CD4-positive, alpha-beta T cell treated with Interleukin-10 for 1 hour (primary cell): ENCODE results near the gene SHC3.
A peak's percentile ranks its signal among the peaks of the same experiment; 100 is the strongest.

ENCODE experiments used
- DNase-seq: peaks from one replicate; pipeline ENCODE4 v3.0.0-alpha.2; 2020

Gene SHC3

DNA sequence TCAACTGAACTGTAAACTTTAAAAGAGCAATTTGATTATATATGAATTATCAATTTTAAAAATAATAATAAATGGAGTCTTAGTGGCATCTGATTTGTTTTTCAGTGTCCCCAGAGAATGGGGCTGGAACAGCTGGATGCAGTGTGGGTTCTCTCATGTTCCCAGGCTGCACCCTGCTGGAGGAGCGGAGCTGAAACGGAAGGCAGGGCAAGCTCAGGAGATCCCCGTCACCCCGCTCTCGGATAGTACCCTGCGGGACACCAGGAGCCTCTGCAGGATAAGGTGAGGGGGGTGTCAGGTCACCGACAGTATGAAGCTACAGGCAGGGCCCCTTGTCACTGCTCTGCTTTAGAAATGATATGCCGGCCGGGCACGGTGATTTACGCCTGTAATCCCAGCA, 130.0 kb downstream of the SHC3 start:
- no peak for DNase-seq

DNA sequence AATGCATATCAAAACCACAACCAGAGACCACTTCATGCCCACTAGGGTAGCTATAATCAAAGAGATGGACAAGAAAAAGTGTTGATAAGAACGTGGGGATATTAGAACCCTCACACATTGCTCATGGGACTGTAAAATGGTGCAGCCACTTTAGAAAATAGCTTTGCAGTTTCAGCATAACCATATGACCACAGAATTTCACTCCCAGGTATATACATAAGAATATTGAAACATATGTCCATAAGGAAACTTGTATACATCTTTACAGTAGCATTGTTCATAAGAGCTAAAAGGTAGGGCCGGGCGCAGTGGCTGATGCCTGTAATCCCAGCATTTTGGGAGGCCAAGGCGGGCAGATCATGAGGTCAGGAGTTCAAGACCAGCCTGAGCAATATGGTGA, 131.0 kb downstream of the SHC3 start:
- DNase-seq, result no peak

DNA sequence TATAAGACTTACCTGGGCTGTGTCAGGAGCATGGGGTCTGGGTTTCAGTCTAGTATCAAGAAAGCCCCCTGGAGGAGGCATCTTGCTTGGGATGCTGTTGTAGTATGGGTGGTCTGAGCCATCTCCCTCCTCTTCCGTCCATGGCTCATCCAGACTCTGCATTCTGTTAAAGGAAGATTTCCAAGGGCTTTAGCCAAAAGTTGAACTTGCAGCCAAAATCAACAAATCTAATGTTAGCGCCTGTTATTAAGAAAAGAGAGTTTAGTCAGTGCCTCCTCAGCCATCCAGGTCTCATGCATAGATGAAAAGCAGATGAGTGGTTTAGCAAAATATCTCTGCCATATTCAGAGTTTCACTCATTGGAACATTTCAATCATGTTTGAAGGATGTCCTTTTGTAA, 131.8 kb downstream of the SHC3 start:
- DNase-seq, result no peak

DNA sequence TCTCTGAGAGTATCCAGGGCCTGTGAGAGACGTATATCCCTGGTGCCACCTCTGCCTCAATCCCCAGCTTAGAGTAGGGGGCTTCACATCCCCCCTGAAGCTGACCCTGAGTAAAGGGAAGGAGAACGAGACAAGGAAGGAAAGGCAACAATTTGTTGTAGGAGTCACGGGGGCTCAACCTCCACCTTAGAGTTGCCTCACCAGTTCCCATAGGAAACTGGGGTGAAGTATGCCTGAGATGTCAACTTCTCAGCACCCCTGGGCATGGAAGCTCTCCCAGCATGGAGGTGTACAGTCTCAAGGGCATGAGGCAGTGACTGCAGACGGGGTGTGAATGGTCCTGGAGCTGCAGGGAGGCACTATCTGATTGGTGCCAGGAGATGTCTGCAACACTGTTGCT, 133.7 kb downstream of the SHC3 start:
- DNase-seq, result no peak

DNA sequence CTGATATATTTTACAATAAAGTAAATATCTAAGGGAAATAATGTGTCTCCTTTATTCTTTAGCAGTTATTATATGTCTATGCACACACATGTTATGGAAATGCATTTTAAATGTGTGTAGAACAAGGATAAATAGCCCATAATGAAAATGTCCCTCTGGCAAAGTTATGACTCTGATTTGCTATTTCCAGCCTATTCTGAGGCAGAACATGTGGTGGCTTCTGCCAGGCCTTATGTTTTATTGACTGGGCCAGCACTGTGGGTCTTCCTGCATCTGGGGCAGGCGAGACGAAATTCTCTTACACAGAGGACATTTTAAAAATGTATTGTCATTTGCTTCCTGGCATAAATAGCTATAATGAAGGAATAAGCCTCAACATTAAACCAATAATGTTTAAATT, 134.5 kb downstream of the SHC3 start:
- DNase-seq, result no peak

DNA sequence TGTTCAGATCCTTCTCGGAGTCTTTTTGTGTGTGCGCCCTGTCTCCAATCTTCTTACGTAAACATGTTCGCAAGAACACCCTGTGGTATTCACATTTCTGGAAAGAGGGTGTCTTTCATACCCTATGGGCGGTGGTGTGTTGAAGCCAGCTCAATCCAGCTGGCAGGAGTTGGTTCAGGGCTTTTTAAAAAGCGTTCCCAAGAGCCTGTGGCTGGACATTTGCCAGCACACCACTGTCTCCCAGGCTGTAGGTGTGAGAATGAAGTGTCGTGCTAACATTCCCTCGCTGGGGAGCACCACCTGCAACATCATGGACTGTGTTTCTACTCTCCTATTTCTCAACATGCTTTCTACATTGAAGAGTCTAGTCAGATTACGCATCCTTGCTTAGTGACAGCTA, 135.6 kb downstream of the SHC3 start:
- no peak for DNase-seq

DNA sequence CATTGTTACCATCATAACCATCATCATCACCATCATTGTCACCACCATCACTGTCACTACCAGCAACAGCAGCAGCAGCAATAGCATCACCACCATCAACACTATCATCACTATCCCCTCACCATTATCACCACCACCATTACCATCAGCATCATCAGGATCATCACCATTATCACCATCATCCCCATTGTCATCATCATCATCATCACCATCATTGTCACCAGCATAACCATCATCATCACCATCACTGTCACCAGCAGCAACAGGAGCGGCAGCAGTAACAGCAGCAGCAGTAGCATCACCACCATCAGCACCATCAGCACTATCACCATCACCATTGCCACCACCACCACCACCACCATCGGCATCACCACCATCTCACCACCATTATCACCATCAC, 139.0 kb downstream of the SHC3 start:
- DNase-seq, result no peak

DNA sequence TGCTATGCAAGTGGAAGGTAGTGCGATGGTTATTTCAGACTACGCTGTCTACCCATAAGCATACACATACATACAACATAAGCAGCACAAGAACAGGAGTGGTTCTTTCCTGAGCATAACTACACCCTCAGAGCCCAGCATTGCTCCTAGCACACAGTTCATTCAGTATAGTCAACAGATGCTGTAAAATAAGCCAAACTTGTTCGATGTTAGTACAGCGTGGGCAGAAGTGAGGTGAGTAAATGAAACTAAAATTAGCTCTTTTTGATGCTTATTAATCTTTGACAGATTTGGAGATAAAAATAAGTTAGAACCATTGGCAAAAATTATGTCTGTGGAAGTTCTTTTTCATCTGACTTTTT, 139.5 kb downstream of the SHC3 start:
- DNase-seq, result no peak

DNA sequence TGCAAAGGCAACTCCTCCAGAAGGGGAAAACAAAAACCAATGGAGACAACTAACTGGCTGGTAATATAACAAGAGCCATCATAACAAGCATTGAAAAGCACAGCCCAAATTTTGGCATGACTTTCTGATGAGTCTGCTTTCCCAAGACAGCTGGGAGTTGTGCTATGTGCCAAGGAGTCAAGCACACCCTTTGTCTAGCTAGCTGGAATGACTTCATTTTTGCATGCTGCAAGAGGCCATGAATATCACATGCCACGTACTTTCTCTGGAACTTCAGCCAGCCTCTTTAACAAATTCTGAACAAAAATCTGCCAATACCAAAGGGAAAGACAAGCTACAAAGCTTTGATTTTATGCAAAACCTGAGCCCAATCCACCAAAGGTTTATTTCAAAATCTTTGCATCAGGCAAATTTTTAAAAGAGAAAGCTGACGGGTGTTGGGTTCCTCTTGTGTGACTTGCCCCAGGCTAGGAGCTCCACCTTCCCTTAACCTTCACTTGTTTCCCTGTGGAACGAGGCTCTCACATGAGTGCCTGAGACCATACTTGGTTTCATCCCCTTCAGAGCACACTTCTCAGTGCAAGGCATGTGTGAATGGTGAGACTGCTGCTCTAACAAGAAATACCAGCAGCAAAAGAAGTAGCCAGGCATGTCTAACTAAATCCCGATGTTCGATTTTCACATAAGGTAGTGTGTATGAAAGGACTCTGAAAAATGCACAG, 140.1 kb downstream of the SHC3 start:
- DNase-seq, result no peak

DNA sequence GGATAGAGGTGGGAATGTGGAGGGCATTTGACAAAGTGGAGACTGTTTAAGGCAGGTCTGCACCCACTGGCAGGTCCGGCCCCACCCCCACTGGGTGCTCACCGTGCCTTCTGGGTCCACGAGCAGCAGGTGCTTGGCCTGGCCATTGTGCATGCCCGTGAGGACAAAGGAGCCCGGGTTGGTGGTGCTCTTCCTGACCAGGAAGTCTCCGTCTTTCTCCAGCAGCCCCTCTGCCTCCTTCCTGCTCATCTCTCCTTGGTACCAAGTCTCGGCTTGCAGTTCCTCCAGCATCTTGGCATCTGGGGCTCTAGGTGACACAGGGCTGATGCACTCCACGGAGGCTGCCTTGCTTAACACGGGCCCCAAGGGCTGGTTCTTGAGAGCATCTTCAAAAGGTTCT, 140.7 kb downstream of the SHC3 start:
- no peak for DNase-seq

DNA sequence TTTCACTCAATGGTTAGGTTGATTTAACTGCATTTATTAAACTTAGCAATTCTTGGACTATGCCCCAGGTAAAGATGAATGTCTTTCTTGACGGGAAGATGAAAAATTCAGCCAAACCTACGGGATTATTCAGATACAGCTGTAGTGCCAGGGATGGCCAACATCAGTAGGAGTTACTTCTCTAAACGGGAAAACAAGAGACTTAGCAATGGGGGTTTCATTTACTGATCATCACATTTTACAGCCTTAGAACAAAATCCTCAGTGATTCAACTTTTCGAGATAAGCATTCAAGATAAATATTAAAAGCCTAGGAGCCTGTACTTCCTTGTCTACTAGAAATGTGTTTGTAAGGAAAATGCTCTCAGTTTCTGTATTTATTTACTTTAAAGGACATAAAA, 141.3 kb downstream of the SHC3 start:
- no peak for DNase-seq

DNA sequence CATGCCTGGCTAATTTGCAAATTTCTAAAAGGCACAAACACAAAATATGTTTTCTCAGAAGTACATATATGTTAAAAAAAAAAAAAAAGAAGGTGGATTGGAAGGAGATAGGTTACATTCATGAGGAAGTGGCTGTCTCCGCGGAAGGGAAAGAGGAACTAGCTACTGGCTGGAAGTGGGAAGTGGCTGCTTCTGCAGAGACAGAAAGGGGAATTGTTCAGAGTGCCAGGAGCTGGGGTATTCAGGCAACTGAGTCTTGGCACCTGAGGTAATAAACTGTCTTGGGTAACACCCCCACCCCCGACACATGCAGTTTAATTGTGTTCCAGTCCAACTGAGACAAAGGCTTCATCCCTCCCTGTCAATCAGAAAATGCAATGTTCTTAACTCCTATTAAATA, 141.7 kb downstream of the SHC3 start:
- DNase-seq, result peak; percentile 5

DNA sequence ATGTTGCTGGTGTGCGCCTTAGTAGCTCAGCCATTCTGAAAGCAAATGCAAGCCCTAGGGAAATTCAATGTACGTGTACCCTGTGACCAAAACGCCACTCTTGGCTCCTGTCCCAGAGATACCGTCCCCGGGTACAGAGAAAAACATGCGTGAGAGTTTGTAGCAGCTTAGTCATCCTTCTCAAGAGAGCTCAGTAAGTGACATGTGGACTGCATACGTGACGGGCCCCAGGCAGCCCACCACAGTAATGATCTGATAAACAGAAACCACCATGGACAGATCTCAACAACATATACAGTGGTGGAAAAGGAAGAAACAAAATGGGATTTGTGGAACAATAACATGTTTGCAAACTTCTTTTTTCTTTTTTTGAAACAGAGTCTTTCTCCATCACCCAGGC, 142.2 kb downstream of the SHC3 start:
- no peak for DNase-seq

DNA sequence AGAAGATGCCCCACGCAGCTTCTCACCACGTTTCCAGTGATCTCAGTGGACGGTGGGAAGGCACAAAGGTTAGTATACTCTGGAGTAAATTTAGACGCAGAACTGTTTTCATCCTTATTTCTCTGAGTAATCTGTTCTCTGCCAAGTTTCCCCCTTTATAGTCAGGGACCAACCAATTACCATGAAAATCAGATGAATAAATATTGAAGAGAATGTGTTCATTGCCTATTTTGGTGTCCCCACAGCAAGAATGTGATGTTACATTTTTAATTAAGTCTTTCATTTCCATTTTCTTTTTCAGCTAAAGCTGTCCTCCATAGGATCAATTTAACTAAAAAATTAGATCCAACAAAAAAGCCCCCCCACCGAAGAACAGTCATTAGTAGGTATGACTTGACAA, 146.0 kb downstream of the SHC3 start:
- DNase-seq, result no peak

DNA sequence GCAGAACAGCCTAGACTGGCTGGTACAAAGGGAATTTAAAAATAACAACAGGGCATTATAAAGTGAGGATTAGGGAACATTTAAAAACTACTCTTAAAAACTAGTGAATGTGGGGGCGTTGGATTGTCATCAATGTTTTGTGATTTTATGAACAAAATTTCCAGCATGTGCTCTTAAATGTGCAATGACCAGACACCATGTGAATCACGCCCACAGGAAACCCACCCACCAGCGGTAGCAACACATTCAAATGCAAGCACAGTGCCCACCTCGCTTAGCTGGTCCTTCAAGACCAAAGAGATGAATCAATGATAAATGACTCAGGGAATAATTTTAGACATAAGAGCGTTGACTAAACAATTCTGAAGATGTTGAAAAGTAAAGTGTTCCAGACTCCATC, 146.4 kb downstream of the SHC3 start:
- no peak for DNase-seq

DNA sequence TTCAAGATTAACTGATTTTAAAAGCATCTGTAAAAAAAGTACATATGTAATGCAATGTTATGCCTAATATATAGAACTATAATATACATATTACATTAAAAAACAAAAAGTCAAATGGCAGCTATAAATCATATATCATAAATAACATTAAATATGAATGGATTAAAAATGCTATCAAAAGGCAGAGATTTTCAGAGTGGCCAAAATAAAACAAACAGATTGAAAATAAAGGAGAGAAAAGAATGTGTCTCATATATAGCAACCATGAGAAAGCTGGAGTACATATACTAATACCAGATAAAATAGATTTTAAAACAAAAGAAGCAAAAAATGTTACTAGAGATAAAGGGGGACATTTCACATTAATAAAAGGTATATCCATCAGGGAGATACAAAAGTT, 148.8 kb downstream of the SHC3 start:
- DNase-seq, result no peak

DNA sequence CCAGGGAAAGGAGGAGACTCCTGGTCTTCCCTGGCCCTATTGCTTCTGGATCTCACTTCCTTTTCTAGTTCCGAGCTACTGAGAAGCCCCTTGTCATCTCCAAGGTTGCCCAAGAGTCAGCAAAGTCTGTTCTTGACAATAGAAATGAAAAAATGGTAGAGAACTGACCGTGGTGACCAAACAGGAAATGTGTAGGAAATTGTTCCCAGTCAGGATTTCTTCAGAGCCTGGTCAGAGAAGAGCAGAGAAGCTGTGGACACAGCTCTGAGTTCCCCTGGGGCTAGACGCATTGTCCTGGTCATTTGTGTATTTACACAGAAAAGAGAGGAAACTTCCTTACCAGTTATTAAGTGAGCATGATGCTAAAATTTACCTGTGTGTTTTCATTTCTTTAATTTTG, 151.7 kb downstream of the SHC3 start:
- DNase-seq, result no peak

DNA sequence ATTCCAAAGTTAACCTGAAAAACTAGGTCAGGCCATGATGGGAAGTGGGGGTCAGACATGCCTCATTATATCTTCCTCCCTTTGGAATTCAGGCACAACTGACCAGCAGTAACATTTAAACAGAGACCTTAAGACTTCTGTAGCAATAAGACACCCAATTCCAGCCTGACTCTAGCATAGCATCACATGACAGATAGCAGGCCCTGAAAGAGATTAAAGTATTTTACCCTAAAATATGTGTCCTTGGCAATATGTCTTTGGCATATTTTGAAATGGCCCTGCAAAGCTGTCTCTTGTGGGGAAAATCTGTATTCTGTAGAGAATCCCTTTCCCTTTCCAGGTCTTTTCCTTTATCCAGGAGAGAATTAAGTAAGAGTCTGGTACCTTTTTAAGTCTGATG, 153.1 kb downstream of the SHC3 start:
- DNase-seq, result no peak

DNA sequence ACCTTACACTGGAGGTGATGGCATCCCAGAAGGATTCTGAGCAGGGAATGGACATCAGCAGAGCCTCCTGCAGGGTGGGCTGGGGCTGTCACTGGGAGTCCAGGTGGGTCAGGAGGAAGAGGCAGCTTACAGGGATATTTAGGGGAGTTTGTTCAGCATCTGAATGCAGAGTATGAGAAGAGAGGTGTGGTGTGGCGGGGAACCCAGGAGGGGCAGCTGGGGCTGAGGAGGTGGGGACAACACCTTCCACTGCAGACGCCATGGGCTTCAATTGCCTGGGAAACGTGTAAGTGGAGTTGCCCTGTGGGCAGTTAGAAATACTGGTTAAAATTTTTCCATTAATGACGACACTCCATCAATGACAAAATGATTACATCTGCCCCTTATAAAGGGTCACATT, 153.9 kb downstream of the SHC3 start:
- no peak for DNase-seq

DNA sequence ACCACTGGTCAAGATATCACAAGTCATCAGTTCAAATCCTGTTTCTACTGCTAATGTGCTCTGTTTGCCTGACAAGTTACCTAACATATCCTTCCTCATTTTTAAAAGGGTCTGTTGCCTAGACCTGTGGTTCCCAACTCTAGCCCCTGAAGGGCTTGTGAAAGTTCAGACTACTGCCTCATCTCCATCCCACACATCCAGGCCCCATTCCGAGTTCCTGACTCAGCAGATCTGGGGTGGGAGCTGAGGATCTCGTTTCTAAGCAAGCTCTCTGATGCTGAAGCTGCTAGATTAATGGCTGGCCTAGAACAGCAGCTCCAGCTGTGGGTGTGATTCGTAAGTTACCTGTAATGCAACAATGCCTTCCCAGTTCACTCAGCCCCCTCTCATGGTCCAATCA, 154.9 kb downstream of the SHC3 start:
- DNase-seq, result no peak

DNA sequence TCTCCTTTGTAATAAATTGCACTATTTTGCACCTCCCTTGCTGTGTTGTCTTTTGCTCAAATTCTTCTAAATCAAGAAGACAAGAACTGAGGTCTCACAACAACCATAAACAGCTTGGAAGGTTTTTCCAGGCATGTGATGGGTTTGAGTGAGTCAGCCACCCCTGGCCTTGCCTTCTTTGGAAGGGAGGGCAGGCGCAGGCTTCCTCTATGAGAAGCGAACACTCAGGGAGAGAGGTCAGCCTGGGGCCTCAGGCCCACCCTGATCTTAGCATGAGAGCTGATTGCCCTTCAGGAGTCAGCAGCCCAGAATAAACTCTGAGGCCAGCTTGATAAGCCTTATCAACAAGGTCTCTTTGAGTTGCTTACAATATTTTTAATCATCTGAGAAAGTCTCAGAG, 155.7 kb downstream of the SHC3 start:
- no peak for DNase-seq

DNA sequence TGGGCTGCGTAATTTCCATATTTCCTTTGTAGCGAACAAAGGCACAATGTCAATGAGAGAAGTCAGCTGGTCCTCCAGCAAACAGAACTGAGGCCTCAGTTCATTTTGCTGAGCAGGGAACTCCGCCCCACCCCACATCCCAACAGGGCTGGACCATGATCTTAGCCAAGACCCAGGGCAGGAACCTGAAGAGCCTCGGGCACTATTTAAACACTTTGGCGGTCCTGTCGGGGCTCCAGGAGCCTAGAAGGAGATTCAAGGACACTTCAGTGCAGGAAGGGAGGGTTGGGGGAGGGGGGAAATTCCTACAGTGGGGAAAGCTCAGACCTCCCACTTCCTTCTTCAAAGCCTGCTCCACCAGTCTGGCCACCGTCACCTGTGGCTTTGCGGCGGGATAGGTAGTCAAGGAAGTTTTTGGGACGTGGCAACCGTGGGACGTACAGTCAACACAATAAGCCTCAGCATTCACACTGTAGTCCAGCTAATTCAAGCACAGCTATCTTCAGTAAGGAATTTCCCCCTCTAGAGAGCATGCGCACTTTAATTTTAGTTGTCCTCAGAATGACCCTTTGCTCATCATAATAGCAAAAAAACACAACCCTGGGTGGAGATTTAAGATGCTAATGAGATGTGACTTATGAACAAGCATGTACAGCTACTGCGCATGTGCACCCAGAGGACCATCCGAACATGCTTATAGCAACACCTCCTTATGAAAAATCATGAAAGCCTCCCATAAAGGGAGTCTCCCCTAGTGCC, 156.4 kb downstream of the SHC3 start:
- DNase-seq, result no peak

DNA sequence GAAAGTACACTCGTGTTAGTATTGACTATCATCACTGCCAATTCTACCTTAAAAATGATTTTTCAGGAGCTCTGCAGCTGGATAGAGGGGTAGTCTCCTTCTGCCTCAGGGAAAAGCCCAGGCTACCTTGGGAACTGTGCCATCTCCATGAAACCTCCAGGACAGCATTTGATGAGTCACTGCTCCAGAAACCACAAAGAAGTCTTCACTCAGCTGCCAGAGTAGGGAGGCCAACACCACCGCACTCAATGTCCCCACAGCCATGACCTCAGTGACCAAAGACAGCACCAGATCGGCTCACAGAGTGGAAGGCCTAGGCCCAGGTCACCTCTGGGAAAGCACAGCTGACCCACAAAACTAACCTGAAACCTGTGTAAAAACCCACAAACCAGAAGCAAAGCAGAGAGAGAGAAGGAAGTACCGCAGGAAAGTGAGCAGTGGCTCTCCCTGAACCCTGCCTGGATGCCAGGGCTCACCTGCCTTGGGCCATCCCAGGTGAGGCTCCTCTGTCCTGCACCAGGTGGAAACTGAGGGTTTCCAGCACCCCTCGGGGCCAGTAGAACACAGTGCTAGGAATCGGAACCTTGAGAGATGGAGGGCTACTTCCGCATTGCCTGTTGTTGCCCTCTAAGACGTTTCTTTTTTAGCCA, 157.3 kb downstream of the SHC3 start:
- no peak for DNase-seq

DNA sequence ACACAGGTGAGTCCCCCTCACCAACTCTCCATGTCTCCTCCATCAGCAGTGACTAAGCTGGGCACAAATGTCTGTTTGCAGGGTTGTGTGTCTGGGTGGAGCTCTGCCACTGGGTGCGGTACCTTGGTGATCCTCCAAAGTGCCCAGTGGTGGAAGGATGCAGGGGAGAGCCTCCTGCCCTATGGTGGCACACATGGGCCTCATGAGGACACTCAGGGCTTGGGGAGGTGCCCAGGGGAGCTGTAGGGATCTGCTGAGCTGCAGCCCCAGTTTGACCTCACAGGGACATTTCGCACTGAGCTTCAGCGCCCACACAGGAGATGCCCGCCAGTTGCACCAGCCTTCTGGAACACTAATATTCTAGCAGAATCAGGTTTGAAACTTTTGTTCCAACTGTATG, 157.9 kb downstream of the SHC3 start:
- no peak for DNase-seq

DNA sequence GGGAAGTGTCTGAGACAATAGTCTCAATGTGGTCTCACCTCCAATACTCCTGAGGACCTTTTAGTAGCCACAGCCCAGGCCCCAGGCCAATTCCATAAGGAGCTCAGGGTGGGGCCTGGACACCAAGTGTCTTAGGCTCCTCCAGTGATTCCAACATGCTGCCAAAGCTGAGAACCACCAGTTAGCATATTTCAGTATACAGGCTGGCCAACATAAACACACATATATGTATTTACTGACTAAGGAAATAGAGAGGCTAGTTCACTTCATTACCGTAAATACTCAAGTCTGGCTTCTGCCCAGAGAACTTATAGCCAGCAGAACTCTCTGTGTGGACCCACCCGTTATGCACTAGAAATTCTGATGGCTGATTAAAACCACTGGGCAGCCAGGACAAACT, 163.3 kb downstream of the SHC3 start:
- no peak for DNase-seq
